Astrocyte (in vitro differentiated cells and primary cell): ENCODE results near the gene APBB2.

Experiments
- EZH2 ChIP-seq: IDR thresholded peaks from 2 replicates; pipeline ENCODE4 v1.6.1; 2012; ENCODE audit warnings: mild to moderate bottlenecking, low read length, inconsistent platforms; ENCODE audit not compliant: insufficient read depth
- TF ChIP-seq, protein P1 (sequence below): IDR thresholded peaks from 2 replicates; pipeline ENCODE4 v1.5.1; 2011; ENCODE audit warnings: low read depth, mild to moderate bottlenecking, inconsistent platforms, low read length, moderate library complexity; ENCODE audit not compliant: insufficient read depth

DNA sequence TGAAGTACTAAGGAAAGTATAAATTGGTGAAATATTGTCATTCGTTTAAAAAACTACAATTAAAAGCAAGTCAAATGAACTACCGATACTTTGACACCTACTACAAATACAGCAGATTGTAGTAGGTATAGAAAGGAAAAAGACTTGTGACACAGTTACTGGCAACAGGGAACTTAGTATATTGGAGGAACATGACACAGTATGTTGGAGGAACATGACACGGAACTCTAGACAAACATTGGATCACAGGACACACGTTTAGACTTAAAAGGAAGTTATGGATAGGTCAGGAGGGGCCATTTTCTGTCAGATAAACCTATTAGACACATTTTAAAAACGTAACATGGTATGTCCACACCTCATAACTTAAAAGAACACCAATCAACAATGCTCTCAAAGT is 132.5 kb downstream of the APBB2 start:
- TF ChIP-seq, protein P1, sequence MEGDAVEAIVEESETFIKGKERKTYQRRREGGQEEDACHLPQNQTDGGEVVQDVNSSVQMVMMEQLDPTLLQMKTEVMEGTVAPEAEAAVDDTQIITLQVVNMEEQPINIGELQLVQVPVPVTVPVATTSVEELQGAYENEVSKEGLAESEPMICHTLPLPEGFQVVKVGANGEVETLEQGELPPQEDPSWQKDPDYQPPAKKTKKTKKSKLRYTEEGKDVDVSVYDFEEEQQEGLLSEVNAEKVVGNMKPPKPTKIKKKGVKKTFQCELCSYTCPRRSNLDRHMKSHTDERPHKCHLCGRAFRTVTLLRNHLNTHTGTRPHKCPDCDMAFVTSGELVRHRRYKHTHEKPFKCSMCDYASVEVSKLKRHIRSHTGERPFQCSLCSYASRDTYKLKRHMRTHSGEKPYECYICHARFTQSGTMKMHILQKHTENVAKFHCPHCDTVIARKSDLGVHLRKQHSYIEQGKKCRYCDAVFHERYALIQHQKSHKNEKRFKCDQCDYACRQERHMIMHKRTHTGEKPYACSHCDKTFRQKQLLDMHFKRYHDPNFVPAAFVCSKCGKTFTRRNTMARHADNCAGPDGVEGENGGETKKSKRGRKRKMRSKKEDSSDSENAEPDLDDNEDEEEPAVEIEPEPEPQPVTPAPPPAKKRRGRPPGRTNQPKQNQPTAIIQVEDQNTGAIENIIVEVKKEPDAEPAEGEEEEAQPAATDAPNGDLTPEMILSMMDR, result no peak
- no peak for TF ChIP-seq EZH2
